Liver (tissue), 9 donors: Measurements from ENCODE around the gene PDXK. TPM values are rescaled to one million over a fixed set of nuclear protein-coding genes. Genes with fewer than 3 reads are reported as not detected.

ENCODE experiments used
- DNase-seq: peaks from one replicate; pipeline ENCODE4 v3.0.0-alpha.2; 2017; ENCODE audit warnings: low spot score
- H3K27ac ChIP-seq, 2 donors: one replicate each; pipeline ENCODE4 v1.7.0; 2013; ENCODE audit warnings: inconsistent platforms in 2 of 2, low read length in 2 of 2, control low read depth in 1 of 2, low read depth in 1 of 2, mild to moderate bottlenecking in 1 of 2
- H3K27me3 ChIP-seq, 4 donors: one replicate each; pipeline versions ENCODE4 v1.6.1 to v1.7.0; 2013; ENCODE audit warnings: low read length in 3 of 4, inconsistent platforms in 1 of 4, mild to moderate bottlenecking in 1 of 4, moderate library complexity in 1 of 4; ENCODE audit not compliant: control insufficient read depth in 4 of 4, insufficient read depth in 4 of 4
- H3K36me3 ChIP-seq, 4 donors: one replicate each; pipeline versions ENCODE4 v1.6.1 to v1.7.0; 2013; ENCODE audit warnings: low read length in 3 of 4, mild to moderate bottlenecking in 3 of 4, low read depth in 1 of 4, moderate library complexity in 1 of 4; ENCODE audit not compliant: control insufficient read depth in 4 of 4, insufficient read depth in 3 of 4
- H3K4me1 ChIP-seq, 4 donors: one replicate each; pipeline versions ENCODE4 v1.6.1 to v1.7.0; 2013; ENCODE audit warnings: low read length in 3 of 4, mild to moderate bottlenecking in 3 of 4, moderate library complexity in 1 of 4; ENCODE audit not compliant: control insufficient read depth in 4 of 4, insufficient read depth in 4 of 4
- H3K4me3 ChIP-seq, 3 donors: one replicate each; pipeline versions ENCODE4 v1.6.1 to v1.7.0; 2013; ENCODE audit warnings: low read length in 3 of 3, control low read depth in 1 of 3, low read depth in 1 of 3, mild to moderate bottlenecking in 1 of 3
- H3K9ac ChIP-seq, 2 donors: one replicate each; pipeline ENCODE4 v1.7.0; 2013; ENCODE audit warnings: low read length in 2 of 2, mild to moderate bottlenecking in 2 of 2, moderate library complexity in 2 of 2, control low read depth in 1 of 2, low read depth in 1 of 2
- H3K9me3 ChIP-seq, 4 donors: one replicate each; pipeline versions ENCODE4 v1.6.1 to v1.7.0; 2013; ENCODE audit warnings: low read length in 3 of 4; ENCODE audit not compliant: control insufficient read depth in 4 of 4
- FOXA1 ChIP-seq: IDR thresholded peaks from 2 replicates; pipeline ENCODE4 v1.6.1; 2016; ENCODE audit warnings: antibody characterized with exemption
- GABPA ChIP-seq, 2 donors: IDR thresholded peaks in 1 of 2; conservative IDR thresholded peaks in 1 of 2; 2 replicates each; pipeline ENCODE4 v1.6.1; 2016; ENCODE audit warnings: antibody characterized with exemption in 2 of 2, mild to moderate bottlenecking in 1 of 2, moderate library complexity in 1 of 2
- HNF4A ChIP-seq, 2 donors: conservative IDR thresholded peaks; 2 replicates each; pipeline ENCODE4 v1.6.1; 2016; ENCODE audit warnings: antibody characterized with exemption in 2 of 2, mild to moderate bottlenecking in 2 of 2
- HNF4G ChIP-seq: IDR thresholded peaks from 2 replicates; pipeline ENCODE4 v1.6.1; 2016; ENCODE audit warnings: antibody characterized with exemption
- JUND ChIP-seq, 2 donors: IDR thresholded peaks; 2 replicates each; pipeline ENCODE4 v1.6.1; 2016; ENCODE audit warnings: antibody characterized with exemption in 2 of 2
- NR2F2 ChIP-seq: IDR thresholded peaks from 2 replicates; pipeline ENCODE4 v1.6.1; 2016; ENCODE audit warnings: antibody characterized with exemption
- RAD21 ChIP-seq, 2 donors: IDR thresholded peaks; 2 replicates each; pipeline ENCODE4 v1.6.1; 2016; ENCODE audit warnings: antibody characterized with exemption in 2 of 2, mild to moderate bottlenecking in 2 of 2
- RXRA ChIP-seq, 2 donors: IDR thresholded peaks; 2 replicates each; pipeline ENCODE4 v1.6.1; 2017 to 2018; ENCODE audit warnings: antibody characterized with exemption in 2 of 2, mild to moderate bottlenecking in 1 of 2
- SP1 ChIP-seq: IDR thresholded peaks from 2 replicates; pipeline ENCODE4 v1.6.1; 2018; ENCODE audit warnings: antibody characterized with exemption, mild to moderate bottlenecking
- YY1 ChIP-seq: IDR thresholded peaks from 2 replicates; pipeline ENCODE4 v1.6.1; 2016; ENCODE audit warnings: antibody characterized with exemption, mild to moderate bottlenecking
- WGBS: extraction: QIAGEN DNeasy Blood & Tissue Kit; methylation state at CpG from one replicate; pipeline ENCODE4 v1.1.7; 2013; 5-methylcytosine and 5-hydroxymethylcytosine counted together
- polyA plus RNA-seq, 2 donors: library from polyadenylated mRNA; stranded (reverse) in 1 of 2; unstranded in 1 of 2; fragments of 200-250 nt in 1 of 2; fragments of >200 nt in 1 of 2; fragmentation: Nextera tagmentation in 1 of 2; extraction: Ambion mirVana in 1 of 2; gene quantifications; one replicate each; pipeline versions ENCODE4 v1.2.1 to v1.2.3, GENCODE V29; 2013 to 2015
- total RNA-seq, 2 donors: library from RNA; depleted of rRNA; stranded (reverse); fragments of >200 nt; gene quantifications; one replicate each; pipeline ENCODE4 v1.2.3, GENCODE V29; 2014
- TF ChIP-seq, protein P1 (sequence below): fragments of 150-350 bp; IDR thresholded peaks from 2 replicates; pipeline ENCODE4 v1.5.1; 2017; ENCODE audit warnings: improper control_type of control experiment, low read depth, low read length; ENCODE audit not compliant: missing input control
- TF ChIP-seq, protein P2 (sequence below): IDR thresholded peaks from 2 replicates; pipeline ENCODE4 v1.6.1; 2016; ENCODE audit warnings: antibody characterized with exemption
- TF ChIP-seq, protein P3 (sequence below): IDR thresholded peaks from 2 replicates; pipeline ENCODE4 v1.6.1; 2016; ENCODE audit warnings: antibody characterized with exemption, mild to moderate bottlenecking
- donor health status: healthy.
- donor health status: healthy.
- donor health status: healthy.
- donor health status: healthy.
- donor health status: healthy.

Gene PDXK
- total and polyA plus RNA-seq, 4 donors: 20.5 to 104 (median 34.9) TPM

DNA sequence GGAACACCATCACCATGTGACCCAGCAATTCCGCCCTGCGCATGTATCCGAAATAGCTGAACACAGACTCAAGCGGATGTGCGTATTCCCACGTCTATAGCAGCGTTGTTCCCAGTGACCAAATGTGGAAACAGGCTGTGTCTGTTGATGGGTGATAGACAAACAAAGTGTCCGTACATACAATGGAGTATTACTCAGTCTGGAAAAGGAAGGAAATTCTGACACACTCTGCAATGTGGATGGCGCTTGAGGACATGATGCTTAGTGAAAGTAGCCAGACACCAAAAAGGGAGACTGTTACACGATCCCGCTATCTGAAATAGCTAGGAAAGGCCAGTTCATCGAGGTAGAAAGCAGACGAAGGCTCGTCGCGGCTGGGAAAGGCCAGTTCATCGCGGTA lies 25.8 kb downstream of the PDXK start:
- Histone ChIP-seq H3K27ac (no peak overlapping the region), H3K9me3 (no peaks in the 10 kb centered on the region), H3K9ac (no peak overlapping the region), H3K4me3 (no peak overlapping the region), H3K27me3 (no peaks in the 10 kb centered on the region), H3K36me3 (peaks cover 15 to 43% (median 23%) of the 10 kb centered on the region in 4 donors), H3K4me1 (no peaks in the 10 kb centered on the region)
- WGBS: 98% methylated on average over 18 of the region's 18 CpGs
- TF ChIP-seq GABPA (IDR thresholded peaks at IDR 0.05 in 1 of 2, conservative IDR thresholded peaks at IDR 0.05 in 1 of 2) (no peak), JUND (IDR thresholded peaks at IDR 0.05) (no peak), RXRA (IDR thresholded peaks at IDR 0.05) (no peak), SP1 (no peak)
- TF ChIP-seq, protein P1, sequence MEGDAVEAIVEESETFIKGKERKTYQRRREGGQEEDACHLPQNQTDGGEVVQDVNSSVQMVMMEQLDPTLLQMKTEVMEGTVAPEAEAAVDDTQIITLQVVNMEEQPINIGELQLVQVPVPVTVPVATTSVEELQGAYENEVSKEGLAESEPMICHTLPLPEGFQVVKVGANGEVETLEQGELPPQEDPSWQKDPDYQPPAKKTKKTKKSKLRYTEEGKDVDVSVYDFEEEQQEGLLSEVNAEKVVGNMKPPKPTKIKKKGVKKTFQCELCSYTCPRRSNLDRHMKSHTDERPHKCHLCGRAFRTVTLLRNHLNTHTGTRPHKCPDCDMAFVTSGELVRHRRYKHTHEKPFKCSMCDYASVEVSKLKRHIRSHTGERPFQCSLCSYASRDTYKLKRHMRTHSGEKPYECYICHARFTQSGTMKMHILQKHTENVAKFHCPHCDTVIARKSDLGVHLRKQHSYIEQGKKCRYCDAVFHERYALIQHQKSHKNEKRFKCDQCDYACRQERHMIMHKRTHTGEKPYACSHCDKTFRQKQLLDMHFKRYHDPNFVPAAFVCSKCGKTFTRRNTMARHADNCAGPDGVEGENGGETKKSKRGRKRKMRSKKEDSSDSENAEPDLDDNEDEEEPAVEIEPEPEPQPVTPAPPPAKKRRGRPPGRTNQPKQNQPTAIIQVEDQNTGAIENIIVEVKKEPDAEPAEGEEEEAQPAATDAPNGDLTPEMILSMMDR: no peak
- DNase-seq: no peak

DNA sequence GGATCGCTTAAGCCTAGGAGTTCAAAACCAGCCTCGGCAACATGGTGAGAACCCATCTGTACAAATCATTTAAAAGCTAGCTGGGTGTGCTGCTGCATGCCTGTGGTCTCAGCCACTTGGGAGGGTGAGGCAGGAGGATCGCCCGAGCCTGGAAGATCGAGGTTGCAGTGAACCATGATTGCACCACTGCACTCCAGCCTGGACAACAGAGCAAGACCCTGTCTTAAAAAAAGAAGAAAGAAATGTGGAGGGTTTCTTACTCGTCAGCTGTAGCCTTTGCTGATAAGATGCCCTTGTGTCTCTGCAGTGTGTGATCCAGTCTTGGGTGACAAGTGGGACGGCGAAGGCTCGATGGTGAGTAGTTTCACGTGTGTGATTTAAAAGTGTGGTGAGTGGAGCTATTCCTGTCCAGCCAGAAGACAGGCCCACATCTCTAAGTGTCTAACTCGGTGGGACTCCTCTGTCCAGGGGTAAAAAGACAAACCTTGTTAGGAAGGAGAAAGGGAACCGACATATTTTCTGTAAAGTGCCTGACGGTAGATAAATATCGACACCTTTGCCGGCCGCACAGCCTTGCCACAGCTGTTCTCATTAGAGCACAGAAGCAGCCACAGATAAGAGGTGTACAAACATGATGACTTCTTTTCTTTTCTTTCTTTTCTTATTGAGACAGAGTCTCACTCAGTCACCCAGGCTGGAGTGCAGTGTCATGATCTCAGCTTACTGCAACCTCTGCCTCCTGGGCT lies 27.0 kb downstream of the PDXK start:
- Histone ChIP-seq H3K36me3 (peaks cover 18 to 53% (median 24%) of the 10 kb centered on the region in 4 donors), H3K9ac (no peak overlapping the region), H3K9me3 (no peaks in the 10 kb centered on the region), H3K27ac (no peak overlapping the region), H3K4me1 (no peaks in the 10 kb centered on the region), H3K27me3 (no peaks in the 10 kb centered on the region), H3K4me3 (no peak overlapping the region)
- TF ChIP-seq SP1 (no peak), YY1 (no peak), JUND (IDR thresholded peaks at IDR 0.05) (no peak), FOXA1 (no peak), GABPA (IDR thresholded peaks at IDR 0.05 in 1 of 2, conservative IDR thresholded peaks at IDR 0.05 in 1 of 2) (no peak), HNF4A (conservative IDR thresholded peaks at IDR 0.05) (no peak), RAD21 (IDR thresholded peaks at IDR 0.05) (no peak), HNF4G (no peak), NR2F2 (no peak)
- TF ChIP-seq, protein P2, sequence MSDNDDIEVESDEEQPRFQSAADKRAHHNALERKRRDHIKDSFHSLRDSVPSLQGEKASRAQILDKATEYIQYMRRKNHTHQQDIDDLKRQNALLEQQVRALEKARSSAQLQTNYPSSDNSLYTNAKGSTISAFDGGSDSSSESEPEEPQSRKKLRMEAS: no peak
- TF ChIP-seq, protein P1: no peak
- TF ChIP-seq, protein P3, sequence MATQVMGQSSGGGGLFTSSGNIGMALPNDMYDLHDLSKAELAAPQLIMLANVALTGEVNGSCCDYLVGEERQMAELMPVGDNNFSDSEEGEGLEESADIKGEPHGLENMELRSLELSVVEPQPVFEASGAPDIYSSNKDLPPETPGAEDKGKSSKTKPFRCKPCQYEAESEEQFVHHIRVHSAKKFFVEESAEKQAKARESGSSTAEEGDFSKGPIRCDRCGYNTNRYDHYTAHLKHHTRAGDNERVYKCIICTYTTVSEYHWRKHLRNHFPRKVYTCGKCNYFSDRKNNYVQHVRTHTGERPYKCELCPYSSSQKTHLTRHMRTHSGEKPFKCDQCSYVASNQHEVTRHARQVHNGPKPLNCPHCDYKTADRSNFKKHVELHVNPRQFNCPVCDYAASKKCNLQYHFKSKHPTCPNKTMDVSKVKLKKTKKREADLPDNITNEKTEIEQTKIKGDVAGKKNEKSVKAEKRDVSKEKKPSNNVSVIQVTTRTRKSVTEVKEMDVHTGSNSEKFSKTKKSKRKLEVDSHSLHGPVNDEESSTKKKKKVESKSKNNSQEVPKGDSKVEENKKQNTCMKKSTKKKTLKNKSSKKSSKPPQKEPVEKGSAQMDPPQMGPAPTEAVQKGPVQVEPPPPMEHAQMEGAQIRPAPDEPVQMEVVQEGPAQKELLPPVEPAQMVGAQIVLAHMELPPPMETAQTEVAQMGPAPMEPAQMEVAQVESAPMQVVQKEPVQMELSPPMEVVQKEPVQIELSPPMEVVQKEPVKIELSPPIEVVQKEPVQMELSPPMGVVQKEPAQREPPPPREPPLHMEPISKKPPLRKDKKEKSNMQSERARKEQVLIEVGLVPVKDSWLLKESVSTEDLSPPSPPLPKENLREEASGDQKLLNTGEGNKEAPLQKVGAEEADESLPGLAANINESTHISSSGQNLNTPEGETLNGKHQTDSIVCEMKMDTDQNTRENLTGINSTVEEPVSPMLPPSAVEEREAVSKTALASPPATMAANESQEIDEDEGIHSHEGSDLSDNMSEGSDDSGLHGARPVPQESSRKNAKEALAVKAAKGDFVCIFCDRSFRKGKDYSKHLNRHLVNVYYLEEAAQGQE: no peak
- no peak for DNase-seq
- 95% methylated on average over 16 of the region's 16 CpGs for WGBS
